Hypothalamus (tissue), 51 donors: ENCODE results near the gene KIAA0513.
A peak's percentile ranks its signal among the peaks of the same experiment; 100 is the strongest.

Experiments used
- DNase-seq, 51 donors: peaks; one replicate each; lab custom pipeline; 2025; lab: John Stamatoyannopoulos, UW

The KIAA0513 gene, protein sequence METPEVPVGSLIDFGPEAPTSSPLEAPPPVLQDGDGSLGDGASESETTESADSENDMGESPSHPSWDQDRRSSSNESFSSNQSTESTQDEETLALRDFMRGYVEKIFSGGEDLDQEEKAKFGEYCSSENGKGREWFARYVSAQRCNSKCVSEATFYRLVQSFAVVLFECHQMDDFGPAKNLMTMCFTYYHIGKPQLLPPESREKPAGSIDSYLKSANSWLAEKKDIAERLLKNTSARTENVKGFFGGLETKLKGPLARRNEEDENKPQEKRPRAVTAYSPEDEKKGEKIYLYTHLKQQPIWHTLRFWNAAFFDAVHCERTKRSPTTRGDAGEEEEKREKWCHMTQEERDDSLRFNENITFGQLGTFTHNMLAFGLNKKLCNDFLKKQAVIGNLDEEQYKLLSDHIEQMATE

DNA sequence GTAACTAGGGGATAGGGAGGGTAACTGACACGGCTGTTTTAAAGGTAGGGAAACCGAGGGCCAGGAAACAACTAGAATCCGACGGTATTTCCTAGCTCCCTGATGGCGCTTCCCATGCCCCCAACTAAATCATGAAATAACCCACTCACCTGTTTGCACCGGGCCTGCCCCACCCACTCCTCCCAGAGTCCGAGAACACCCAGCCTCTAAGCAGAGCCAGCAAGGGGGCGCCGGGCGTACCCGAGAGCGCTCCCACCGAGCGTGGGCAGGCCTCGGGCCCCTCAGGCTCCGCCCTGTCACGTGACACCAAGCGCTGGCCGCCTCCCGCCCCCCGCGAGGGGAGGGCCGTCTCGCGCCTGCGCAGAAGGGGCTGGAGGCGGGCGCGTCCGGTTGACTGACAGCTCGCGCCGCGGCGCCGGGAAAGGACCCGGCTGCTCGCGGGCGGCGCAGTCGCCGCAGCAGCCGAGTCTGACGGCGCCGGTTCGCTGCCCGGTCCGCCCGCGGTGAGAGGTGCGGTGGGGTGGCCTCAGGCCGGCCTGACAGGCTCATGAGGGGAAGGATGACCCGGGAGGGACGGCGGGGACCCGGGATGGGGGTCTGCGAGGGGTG, at the start of gene KIAA0513:
TSS of gene KIAA0513 (plus strand) at position 447 of the 609 bp plus-strand sequence. CDS start 39,277 bp downstream, outside the sequence.
- peak; percentile 39 to 97 (median 90) for DNase-seq

DNA sequence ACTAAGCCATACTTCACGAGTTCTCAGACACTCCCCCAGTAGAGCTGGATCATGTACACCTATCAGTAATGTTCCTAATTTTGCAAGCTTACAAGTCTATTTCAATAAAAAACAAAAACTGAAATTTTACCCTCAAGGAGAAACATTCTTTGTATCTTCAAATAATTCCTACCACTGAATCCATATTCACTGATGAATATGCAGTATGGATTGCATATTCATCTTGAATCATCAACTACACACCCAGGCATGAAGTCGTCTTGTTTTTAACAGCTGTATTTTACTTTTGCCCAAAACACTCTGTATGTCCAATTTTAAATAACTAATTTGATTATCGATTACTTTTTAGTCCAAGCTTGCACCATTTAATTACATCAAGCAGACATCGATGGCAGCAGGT, 48.1 kb upstream of the KIAA0513 start:
- no peak for DNase-seq

DNA sequence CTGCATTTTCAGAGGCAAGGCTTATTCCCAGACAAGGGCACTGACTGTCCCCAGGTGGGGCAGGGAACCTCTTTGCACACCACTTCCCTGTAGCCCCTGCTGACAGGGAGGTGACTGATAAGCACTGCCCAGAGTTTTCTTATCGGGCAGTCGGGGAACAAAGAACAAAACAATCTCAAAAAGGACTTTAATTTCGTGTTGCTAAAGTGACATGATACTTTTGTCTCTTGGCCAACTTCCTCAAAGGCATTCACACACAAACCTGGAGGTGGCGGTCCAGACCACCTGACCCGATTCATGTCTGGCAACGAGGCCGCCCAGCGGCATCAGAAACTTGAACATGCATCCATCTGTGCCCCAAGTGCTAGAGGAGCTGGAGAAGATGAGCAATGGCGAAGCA, 45.2 kb upstream of the KIAA0513 start:
- peak in 1 of 51 donors; percentile 7 for DNase-seq

DNA sequence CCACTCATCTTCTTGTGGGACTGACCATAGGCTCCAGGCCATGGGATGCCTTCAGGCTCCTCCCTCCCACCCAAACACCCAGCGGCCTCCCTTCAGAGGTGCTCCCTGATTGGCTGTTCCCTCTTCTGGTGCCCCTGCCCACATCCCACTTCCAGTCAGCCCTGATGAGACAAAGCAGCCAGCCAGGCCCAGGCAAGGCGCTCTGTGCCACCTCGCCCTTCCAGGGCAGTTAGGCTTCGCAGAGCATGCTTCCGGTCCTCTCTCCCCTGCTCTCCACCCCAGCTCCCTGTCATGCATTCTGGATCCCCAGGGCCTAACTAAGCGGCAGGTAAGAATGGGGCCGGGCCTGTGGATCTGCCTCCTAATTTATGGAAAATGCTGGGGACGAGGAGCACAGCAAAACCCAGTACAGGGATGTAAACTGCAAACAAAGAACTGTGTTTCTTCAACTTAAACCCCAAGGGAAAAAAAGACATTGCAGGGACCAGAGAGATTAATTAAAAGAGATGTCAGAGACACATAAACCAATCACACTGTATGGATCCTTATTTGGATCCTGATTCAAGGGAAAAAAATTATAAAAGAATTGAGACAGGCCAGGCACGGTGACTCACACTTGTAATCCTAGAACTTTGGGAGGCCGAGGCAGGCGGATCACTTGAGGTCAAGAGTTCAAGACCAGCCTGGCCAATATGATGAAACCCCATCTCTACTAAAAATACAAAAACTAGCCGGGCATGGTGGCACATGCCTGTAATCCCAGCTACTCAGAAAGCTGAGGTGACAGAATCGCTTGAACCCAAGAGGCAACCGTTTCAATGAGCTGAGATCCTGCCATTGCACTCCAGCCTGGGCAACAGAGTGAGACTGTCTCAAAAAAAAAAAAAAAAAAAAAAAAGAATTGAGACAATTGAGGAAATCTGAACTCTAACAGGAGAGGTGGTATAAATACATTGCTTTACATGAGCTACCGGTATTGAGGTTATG, 42.2 kb upstream of the KIAA0513 start:
- DNase-seq: no peak

DNA sequence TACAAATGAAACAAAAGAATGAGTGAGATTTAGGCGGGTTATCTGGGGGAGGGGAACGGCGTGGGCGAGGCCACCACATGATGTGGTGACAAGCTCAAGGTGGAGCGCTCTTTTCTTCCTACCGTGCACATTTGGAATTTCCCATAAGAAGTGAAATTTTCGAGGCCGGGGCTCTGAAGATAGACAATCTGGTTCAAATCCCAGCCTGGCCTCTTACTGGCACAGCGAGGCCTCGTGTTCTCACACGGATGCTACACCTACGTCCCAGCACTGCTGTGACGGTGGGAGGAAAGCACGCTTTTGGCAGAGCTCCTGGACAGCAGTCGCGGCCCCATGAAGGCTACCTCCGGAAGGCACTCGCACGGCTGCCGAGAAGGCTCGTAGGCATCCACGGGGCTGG, 41.5 kb upstream of the KIAA0513 start:
- peak in 2 of 51 donors; percentile 14 to 34 for DNase-seq

DNA sequence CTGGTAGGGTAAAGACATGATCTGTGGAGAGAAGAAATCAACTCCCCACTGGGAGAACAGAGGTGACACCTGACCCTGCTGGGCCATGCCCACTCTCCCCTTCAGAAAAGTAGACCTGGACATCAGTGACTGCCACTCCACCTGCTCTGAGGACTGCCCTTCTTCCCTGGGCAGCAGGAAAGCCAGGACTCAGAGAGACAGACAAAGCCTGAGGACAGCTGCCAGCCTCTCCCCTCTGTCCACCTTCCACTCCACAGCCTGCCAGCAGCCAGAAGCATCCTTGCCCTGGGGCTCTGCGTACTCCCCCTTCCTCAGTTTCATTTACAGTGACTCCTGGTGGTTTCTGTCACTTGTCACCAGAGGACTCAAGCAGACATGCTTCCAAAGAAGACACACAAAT, 40.7 kb upstream of the KIAA0513 start:
- no peak for DNase-seq

DNA sequence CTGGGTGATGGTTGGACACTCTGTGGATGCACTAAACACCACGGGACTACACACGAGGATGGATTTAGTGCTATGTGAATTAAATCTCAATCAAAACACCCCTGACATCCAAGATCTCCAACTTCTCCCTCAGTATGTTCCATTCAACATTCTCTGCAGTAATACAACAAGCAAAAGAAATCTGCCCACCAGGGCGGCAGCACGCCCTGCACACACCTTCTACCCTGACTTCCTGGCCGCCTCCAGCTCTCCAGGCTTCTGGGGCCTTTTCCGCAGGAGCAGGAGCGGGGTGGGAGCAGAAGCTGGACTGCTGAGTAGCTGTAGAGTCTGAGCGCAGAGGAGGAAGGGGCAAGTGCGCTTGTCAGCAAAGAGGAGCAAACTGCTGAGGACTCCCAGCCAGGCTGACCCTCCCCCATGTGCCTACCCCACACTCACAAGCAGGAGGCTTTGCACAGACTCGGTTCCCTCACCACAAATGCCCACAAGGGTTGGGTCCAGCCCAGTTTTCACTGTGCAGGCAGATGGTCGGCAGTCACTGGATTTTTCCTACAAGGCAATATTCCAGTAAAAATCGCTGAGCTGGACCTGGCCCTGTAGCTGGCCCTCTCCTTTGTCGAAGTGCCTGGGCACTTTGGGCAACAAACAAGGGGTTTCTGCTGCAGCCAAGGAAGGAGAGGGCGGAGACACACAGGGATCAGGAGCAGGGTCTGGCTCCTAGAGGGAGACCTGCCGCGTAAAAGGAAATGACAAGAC, 39.1 kb upstream of the KIAA0513 start:
- peak in 1 of 51 donors; percentile 20 for DNase-seq

DNA sequence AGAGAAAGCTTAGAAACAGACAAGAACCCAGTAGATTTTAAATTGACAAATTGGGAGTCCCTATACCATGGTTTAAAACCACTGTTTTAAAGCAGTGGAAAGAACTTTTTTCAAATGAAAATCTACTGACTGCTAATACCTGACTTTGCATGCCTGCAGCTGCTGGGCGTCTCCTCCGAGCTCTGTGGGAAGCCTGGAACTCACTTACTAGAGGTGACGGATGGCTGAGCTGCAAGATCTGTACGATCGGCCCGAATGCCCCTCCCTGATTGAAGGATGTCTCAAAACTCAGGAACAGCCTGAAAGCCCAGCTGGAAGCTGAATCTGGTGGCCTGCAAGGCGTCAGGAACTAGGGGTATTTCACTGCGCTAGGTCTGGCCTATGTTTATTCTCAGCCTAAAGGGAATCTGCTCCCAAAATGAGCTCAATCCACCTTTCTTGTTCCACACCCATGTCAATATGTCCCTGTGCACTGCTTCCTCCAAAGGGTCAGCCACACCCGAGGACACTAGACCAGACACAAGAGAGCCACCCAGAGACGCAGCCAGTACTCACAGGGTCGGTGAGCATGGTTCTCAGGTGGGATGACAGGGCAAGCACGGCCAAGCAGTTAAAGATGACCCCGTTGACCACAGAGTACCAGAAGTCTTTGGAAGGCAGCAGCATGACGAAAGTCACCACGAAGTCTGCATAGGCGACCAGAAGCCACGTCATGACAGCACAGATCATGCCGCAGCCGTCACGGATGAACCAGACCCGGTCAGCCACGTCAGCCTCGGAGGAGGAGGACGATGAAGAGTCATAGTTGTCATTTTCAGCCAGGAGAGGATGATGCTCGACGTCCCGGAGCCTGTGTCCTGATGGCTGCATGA, 37.6 kb upstream of the KIAA0513 start:
- DNase-seq: no peak

DNA sequence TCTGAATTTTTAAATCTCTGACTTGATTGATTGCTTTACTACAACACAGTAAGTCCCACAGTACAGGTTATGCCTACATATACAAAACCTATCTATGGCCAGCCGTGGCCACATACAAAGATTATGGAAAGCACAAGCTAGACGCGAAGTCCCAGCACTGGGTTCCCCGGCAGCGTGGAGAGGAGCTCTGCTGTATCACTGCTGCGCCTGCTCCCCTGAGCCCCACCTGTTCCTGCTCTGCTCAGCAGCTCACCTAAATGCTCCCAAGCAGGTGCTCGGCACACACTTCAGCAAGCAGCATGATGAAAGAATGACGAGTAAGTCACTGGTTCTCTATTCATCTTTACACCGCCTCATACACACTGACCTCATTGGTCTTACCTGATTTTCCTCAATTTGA, 36.8 kb upstream of the KIAA0513 start:
- no peak for DNase-seq

DNA sequence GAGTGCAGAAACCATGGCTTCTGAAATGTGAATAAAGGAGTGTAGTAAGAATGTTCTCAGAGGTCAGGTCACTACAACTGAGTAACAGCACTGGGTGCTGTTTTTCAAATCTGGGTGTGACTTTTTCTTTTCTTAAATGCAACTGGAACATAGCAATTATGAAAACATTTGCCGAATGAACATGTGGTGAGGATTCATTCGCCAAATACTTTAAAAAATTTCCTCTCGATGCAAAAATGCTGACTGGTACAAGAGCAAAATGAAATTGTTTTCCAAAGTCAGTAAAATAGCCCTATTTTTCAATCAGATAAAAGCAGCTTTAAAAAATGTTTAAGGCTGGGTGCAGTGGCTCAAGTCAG, 34.9 kb upstream of the KIAA0513 start:
- DNase-seq: no peak

DNA sequence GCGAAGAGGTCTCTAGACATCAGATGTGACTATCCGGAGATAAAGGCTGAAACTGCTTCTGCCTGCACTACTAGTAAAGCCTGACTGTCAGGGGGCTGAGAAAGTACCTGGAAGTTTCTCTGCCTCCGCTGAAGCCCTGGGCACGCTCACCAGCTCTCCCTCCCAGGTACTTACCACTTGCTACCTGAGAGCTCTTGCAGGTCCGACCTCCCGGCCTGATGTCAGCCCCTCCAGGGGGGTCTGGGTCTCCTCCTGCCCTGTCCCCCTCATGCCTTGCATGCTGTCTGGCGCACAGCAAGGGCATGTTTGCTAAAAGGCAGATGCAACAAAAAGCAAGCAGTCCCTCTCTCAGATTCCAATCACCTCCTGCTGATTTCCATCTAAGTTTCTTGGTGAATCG, 33.7 kb upstream of the KIAA0513 start:
- no peak for DNase-seq

DNA sequence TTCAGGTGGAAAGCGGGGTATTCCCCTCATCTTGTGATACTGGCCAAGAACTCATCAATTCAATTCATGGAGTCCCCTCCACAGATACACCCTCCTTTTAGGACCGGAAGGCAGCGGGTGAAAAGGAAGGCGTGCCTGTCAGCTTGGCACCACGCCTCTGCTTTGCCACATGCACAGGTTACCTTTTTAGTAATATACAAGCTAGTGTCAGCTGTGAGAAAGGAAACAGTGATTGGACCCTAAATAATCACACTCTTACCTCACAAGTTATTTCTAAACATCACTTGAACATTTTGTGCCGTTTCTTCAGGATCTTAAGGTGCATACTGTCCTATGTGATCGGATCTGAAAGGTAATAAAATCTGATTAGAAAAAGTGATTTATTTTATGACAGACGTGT, 31.9 kb upstream of the KIAA0513 start:
- no peak for DNase-seq

DNA sequence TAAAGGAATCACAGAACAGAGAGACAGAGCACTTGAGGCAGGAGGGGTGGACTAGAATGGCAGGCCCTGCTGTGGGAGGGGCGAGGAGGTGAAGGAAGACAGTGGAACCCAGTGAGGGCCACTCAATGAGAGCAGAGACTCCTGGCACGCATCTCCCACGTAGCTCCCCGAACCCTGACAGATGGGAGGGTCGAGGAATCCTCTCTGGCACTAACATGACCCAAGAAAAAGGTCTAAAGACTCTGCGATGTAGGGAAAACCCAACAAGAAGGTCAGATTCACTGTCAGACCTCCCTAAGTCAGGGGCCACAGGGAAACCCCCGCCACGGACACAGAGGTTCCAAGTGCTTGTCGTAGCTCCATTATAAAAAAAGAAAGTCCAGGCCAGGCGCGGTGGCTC, 31.2 kb upstream of the KIAA0513 start:
- no peak for DNase-seq

DNA sequence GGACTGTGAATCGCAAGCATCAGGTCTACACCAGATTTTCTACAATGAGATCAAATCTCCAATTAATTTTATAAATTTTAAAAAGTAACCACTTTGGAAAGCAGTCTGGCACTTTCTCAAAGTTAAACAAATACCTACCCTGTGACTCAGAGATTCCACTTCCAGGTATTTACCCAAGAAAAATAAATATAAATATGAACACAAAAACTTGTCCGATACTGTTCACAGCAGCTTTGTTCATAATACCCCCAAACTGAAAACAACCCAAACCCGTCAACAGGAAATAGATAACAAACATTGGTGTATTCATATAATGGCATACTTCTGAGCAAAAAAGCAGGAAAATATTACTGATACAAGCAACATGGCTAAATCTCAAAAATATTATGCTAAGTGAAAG, 28.4 kb upstream of the KIAA0513 start:
- no peak for DNase-seq

DNA sequence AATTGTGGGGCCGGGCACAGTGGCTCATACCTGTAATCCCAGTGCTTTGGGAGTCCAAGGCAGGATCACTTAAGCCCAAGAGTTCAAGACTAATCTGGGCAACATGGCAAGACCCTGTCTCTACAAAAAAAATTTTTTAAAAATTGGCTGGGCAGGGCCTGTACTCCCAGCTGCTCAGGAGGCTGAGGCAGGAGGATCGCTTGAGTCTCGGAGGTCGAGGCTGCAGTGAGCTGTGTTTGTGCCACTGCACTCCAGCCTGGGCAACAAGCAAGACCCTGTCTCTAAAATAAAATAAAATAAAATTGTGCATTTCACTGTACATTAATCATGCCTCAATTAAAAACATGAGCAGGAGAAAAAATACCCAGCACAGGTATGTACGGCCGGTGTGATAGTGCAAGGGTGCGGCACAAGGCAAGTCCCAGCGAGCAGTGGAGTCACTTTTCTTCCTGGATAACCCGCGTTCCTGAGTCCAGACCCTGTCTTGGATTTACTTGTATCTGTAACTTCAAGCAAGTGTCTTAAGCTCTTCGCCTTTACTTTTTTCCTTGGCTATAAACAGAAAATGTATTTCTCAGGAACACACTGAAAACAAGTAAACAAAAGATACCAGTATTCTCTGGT, 27.6 kb upstream of the KIAA0513 start:
- no peak for DNase-seq

DNA sequence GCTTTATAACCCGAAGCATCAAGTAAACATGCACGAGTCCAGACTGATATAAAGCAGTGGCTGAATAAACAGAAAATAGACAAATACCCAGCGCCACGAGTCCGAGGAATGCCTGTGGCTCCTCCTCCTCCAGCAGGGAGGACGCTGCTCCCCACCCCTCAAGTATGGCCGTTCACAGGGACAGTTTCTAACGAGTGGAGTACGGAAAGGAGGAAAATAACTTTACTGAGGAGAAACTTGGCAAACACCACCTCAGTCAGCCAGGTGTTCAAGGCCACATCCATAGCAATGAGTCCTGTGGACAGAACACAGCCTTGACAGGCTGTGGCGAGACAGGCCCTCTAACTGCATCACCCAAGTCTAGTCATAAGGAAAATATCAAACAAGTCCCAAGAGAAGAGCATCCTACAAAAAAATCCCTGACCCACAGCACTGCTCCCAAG, 25.5 kb upstream of the KIAA0513 start:
- no peak for DNase-seq

DNA sequence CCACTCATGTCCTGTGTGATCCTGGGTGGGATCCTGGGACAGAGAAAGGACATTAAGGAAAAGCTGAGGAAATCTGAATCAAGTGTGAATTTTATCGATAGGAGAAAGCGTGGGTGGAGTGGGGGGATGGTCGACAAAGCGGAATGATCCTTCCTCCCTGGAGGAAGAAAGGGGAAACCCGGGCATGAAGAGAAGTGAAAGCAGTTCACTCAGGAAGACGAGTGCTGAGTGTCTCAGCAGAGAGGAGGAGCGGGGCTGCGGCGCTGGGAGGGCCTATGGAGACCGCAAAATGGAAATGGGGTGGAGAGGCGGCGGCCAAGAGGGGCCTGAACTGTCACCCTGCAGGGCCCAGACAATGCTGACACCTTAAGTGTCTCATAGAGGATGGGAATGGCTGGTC, 25.0 kb upstream of the KIAA0513 start:
- DNase-seq: peak in 10 of 51 donors; percentile 8 to 39 (median 18)

DNA sequence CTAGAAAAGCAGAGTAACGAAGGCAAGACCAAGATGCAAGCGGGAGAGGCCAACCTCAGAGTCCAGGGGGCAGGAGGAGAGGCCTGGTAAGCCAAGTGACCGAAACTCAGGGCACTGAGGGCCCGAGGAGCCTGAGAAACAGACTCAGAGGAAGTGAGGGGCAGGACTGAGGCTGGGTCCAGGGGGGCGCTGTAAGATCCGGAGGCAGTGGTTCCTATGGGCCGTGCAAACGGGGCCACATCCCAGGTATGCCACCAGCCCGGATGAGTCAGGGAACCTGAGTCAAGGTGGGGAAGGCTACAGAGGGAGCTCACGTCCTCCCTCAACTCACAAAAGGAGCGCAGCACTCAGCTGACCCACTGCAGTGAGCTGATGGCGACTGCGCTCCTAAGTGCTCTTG, 24.5 kb upstream of the KIAA0513 start:
- no peak for DNase-seq
